ENCODE data around the gene CSTF1. TPM values are rescaled to one million over a fixed set of nuclear protein-coding genes. Genes with fewer than 3 reads are reported as not detected.

Gene CSTF1
- total and polyA plus RNA-seq, 2 donors (not counting 3 experiments of a cell fraction or from before 2014, with no cell fraction given): 39.6 to 49.3 TPM

- dilution Hi-C loops (cut with MboI; ENCODE audit: extremely low pct_ligation_motif_present, low sequenced_read_pairs) (no loop called here), intact Hi-C loops (cut with micrococcal nuclease) (no loop called here)
- CTCF ChIA-PET: interaction anchor here (1.0 to 1.7 kb wide), 3 partner anchors 11 to 13 kb away, joined by 4 to 5 read pairs (median 4); no protein-coding TSS in a partner anchor
- no peak for DNase-seq (ENCODE audit: low read depth, low spot score)
- peaks cover 4% of the 10 kb centered on the region for H3K4me1 ChIP-seq (ENCODE audit: control insufficient read depth, extremely low read depth, insufficient read depth, low read length)
- POLR2A ChIA-PET: no interaction called here
- H3K9me3 ChIP-seq (replicated peaks; ENCODE audit: control insufficient read depth, insufficient read depth, low read length): no peaks in the 10 kb centered on the region
- no peaks in the 10 kb centered on the region for H4K20me1 ChIP-seq (replicated peaks; ENCODE audit: control insufficient read depth, extremely low read depth, insufficient read depth, low read length)
- H3K4me2 ChIP-seq (ENCODE audit: insufficient read depth, low read length): no peak overlapping the region
- no peaks in the 10 kb centered on the region for H3K9me1 ChIP-seq (replicated peaks; ENCODE audit: control insufficient read depth, extremely low read depth, insufficient read depth, low read length)
- no peak overlapping the region for H3K4me3 ChIP-seq (replicated peaks in 1 of 3; ENCODE audit: insufficient read depth in 1 of 3, low read depth in 1 of 3, low read length in 3 of 3)
- no peak for FAIRE-seq
- no peak overlapping the region for H3K9ac ChIP-seq (replicated peaks; ENCODE audit: extremely low read depth, insufficient read depth, low read length)
- no peak overlapping the region for H2AFZ ChIP-seq (ENCODE audit: low read depth, low read length)
- H3K27me3 ChIP-seq (ENCODE audit: control insufficient read depth in 2 of 2, insufficient read depth in 2 of 2, low read length in 2 of 2): no peaks in the 10 kb centered on the region
- no peak overlapping the region for H3K27ac ChIP-seq (ENCODE audit: insufficient read depth, low read depth, low read length)
- peaks cover 2% of the 10 kb centered on the region for H3K79me2 ChIP-seq (ENCODE audit: control insufficient read depth, insufficient read depth, low read length)
- TF ChIP-seq JUN (IDR thresholded peaks at IDR 0.05; ENCODE audit: borderline replicate concordance, insufficient read depth, insufficient read length, low read depth) (no peak), MYC (IDR thresholded peaks at IDR 0.05; ENCODE audit: low read depth, low read length) (no peak), MAX (IDR thresholded peaks at IDR 0.05; ENCODE audit: insufficient read depth, insufficient read length) (no peak), POLR2AphosphoS5 (IDR thresholded peaks at IDR 0.05; ENCODE audit: insufficient read depth, low read depth, low read length) (no peak), FOS (IDR thresholded peaks at IDR 0.05; ENCODE audit: borderline replicate concordance, insufficient read depth, low read length) (no peak), GATA2 (IDR thresholded peaks at IDR 0.05; ENCODE audit: insufficient read depth, insufficient read length, low read depth, low read length) (no peak), POLR2A (IDR thresholded peaks at IDR 0.05; ENCODE audit: low read depth, low read length) (no peak), EZH2 (IDR thresholded peaks at IDR 0.05; ENCODE audit: borderline replicate concordance, low read depth, low read length, severe bottlenecking) (no peak)
- TF ChIP-seq, protein P1, sequence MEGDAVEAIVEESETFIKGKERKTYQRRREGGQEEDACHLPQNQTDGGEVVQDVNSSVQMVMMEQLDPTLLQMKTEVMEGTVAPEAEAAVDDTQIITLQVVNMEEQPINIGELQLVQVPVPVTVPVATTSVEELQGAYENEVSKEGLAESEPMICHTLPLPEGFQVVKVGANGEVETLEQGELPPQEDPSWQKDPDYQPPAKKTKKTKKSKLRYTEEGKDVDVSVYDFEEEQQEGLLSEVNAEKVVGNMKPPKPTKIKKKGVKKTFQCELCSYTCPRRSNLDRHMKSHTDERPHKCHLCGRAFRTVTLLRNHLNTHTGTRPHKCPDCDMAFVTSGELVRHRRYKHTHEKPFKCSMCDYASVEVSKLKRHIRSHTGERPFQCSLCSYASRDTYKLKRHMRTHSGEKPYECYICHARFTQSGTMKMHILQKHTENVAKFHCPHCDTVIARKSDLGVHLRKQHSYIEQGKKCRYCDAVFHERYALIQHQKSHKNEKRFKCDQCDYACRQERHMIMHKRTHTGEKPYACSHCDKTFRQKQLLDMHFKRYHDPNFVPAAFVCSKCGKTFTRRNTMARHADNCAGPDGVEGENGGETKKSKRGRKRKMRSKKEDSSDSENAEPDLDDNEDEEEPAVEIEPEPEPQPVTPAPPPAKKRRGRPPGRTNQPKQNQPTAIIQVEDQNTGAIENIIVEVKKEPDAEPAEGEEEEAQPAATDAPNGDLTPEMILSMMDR (IDR thresholded peaks at IDR 0.05; ENCODE audit: extremely low read depth in 1 of 2, insufficient read depth in 1 of 2, low read depth in 1 of 2, low read length in 2 of 2): no peak
- peaks cover 5 to 7% of the 10 kb centered on the region in 2 experiments for H3K36me3 ChIP-seq (ENCODE audit: control insufficient read depth in 2 of 2, extremely low read depth in 1 of 2, insufficient read depth in 2 of 2, low read length in 2 of 2)
- BruUV-seq (replicated peaks): no TSS peak
Measured at GRCh38 chr20:56409521-56409920, 17.1 kb downstream of the CSTF1 start.
